SH-SY5Y (cell line): ENCODE data around the gene HYDIN.

Experiments
- GATA2 ChIP-seq: IDR thresholded peaks from 2 replicates; pipeline ENCODE4 v1.6.1; 2011; ENCODE audit warnings: mild to moderate bottlenecking, low read depth, low read length
- GATA3 ChIP-seq: IDR thresholded peaks from 2 replicates; pipeline ENCODE4 v1.6.1; 2011; ENCODE audit warnings: low read depth, mild to moderate bottlenecking, low read length, moderate library complexity

- TF ChIP-seq GATA3 (no peak), GATA2 (no peak)
These were observed 460.8 kb downstream of the HYDIN start for GRCh38 chr16:70769761-70770160.
